ENCODE data around the gene SNX5. TPM values are rescaled to one million over a fixed set of nuclear protein-coding genes. Genes with fewer than 3 reads are reported as not detected.

The SNX5 gene
- total and polyA plus RNA-seq, 12 donors, result 29.0 to 59.1 (median 47.3) TPM

DNA sequence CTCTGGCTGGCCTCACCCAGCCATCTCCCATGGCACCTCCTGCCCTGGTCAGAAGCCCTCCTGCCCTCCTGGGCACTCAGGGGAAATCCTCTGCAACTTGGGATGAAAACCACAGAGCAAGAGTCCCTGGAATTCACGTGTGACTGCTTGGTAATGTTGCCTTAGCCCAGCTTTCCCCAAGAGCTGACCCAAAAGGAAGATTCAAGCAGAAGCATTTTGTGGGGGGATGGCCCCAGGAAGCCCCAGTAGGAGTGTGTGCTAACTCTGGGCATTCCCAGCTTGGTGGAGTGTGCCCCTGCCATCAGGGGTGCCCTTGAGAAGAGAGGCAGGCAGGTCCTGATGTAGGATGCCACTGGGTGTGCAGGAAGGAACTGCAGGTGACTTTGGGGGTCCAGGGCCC, 35.5 kb downstream of the SNX5 start:
- WGBS, 2 donors, result 80 to 90% methylated on average over 1 of the region's 1 CpG
- ATAC-seq (no peak), DNase-seq (no peak)
- intact Hi-C loops (cut with DNase I), result loop anchor here in 1 of 10 donors (10.0 kb wide), 1 partner anchor 428 kb away; no protein-coding TSS in a partner anchor
- peaks cover 9 to 43% (median 28%) of the 10 kb centered on the region in 9 donors for H3K4me1 ChIP-seq
- H3K4me3 ChIP-seq, result no peak overlapping the region
- no peaks in the 10 kb centered on the region for H3K36me3 ChIP-seq
- H3K9me3 ChIP-seq, result peaks cover 0 to 8% (median 0%) of the 10 kb centered on the region in 11 donors
- no peaks in the 10 kb centered on the region for H3K27me3 ChIP-seq
- H3K27ac ChIP-seq, result no peak overlapping the region
- TF ChIP-seq CTCF (IDR thresholded peaks at IDR 0.05), result no peak

GRCh38 chr20:17932396-17932795, 36.2 kb downstream of the SNX5 start:
- no peaks in the 10 kb centered on the region for H3K27me3 ChIP-seq
- TF ChIP-seq CTCF (IDR thresholded peaks at IDR 0.05), result no peak
- 96 to 98% methylated on average over 5 of the region's 5 CpGs for WGBS, 2 donors
- intact Hi-C loops (cut with DNase I), result loop anchor here in 1 of 10 donors (10.0 kb wide), 1 partner anchor 428 kb away; no protein-coding TSS in a partner anchor
- H3K4me3 ChIP-seq, result no peak overlapping the region
- DNase-seq, result no peak
- H3K36me3 ChIP-seq, result no peaks in the 10 kb centered on the region
- H3K4me1 ChIP-seq, result peaks cover 10 to 39% (median 26%) of the 10 kb centered on the region in 9 donors
- no peak for ATAC-seq
- H3K9me3 ChIP-seq, result peaks cover 0 to 8% (median 0%) of the 10 kb centered on the region in 11 donors
- no peak overlapping the region for H3K27ac ChIP-seq

DNA sequence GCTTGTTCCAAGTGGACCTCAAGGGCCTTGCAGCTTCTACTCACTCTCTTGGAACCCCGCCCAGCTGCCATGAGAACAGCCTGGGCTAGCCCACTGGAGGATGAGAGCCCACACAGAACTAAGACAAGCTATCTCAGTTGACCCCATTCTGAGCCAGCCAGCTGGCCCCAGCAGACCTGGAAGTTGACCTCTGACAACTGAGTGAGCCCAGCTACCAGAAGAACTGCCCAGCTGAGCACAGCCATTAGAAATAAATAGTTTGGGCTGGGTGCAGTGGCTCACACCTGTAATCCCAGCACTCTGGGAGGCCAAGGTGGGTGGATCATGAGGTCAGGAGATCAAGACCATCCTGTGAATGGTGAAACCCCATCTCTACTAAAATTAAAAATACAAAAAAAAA, 37.1 kb downstream of the SNX5 start:
- Histone ChIP-seq H3K4me1 (peaks cover 6 to 30% (median 17%) of the 10 kb centered on the region in 9 donors), H3K36me3 (no peaks in the 10 kb centered on the region), H3K27me3 (no peaks in the 10 kb centered on the region), H3K4me3 (no peak overlapping the region), H3K9me3 (peaks cover 0 to 8% (median 0%) of the 10 kb centered on the region in 11 donors), H3K27ac (no peak overlapping the region)
- no peak for TF ChIP-seq CTCF (IDR thresholded peaks at IDR 0.05)
- WGBS, 2 donors, result 94 to 100% methylated on average over 1 of the region's 1 CpG
- DNase-seq, result no peak
- no peak for ATAC-seq
- intact Hi-C loops (cut with DNase I), result loop anchor here in 1 of 10 donors (10.0 kb wide), 1 partner anchor 427 kb away; no protein-coding TSS in a partner anchor

DNA sequence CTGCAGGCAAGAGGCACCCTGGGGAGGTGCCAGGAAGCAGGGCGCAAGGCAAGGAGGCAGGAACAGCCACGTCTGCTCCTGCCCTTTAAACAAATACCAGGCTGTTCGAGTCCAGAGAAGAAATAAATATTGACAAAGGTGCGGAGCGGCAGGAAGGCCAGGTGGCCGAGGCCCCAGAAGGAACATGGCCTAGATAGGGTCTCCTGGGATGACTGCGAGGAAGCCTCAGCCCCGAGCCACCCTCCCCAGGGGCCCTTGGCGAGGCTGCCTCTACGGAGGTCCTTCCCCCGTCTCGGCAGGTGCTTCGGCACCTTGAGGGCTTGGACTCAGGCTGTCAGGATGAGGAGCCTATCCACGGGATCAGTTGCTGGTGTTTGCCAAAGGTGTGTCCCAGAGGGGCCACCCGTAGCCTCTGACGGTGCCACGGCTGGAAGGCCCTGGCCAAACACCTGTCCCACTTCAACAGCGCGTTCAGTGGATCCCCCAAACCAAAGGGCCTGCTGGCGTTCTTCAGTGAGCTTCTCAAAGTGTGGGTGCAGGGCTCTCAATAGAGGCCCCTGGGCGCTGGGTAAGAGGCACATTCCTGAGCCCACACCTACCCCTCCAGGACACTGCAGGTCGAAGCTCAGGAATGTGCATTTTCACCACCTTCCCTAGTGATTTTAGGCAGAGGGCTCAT, 39.8 kb downstream of the SNX5 start:
- ATAC-seq (peak in 4 of 8 donors; percentile 17 to 21 (median 19)), DNase-seq (no peak)
- Histone ChIP-seq H3K27me3 (no peaks in the 10 kb centered on the region), H3K9me3 (peaks cover 0 to 8% (median 0%) of the 10 kb centered on the region in 11 donors), H3K36me3 (no peaks in the 10 kb centered on the region), H3K4me1 (peaks cover 6 to 27% (median 12%) of the 10 kb centered on the region in 9 donors), H3K27ac (peak overlapping the region in 7 of 10 donors; percentile 29 to 74 (median 54)), H3K4me3 (no peak overlapping the region)
- intact Hi-C loops (cut with DNase I), result no loop called here
- no peak for TF ChIP-seq CTCF (IDR thresholded peaks at IDR 0.05)
- WGBS, 2 donors, result 87% methylated on average over 22 of the region's 22 CpGs
